ENCODE measurements around the gene F8. TPM values are rescaled to one million over a fixed set of nuclear protein-coding genes. Genes with fewer than 3 reads are reported as not detected.

The F8 gene
- total RNA-seq, 2 donors from 2014 or later = 13.2 to 39.1 TPM

DNA sequence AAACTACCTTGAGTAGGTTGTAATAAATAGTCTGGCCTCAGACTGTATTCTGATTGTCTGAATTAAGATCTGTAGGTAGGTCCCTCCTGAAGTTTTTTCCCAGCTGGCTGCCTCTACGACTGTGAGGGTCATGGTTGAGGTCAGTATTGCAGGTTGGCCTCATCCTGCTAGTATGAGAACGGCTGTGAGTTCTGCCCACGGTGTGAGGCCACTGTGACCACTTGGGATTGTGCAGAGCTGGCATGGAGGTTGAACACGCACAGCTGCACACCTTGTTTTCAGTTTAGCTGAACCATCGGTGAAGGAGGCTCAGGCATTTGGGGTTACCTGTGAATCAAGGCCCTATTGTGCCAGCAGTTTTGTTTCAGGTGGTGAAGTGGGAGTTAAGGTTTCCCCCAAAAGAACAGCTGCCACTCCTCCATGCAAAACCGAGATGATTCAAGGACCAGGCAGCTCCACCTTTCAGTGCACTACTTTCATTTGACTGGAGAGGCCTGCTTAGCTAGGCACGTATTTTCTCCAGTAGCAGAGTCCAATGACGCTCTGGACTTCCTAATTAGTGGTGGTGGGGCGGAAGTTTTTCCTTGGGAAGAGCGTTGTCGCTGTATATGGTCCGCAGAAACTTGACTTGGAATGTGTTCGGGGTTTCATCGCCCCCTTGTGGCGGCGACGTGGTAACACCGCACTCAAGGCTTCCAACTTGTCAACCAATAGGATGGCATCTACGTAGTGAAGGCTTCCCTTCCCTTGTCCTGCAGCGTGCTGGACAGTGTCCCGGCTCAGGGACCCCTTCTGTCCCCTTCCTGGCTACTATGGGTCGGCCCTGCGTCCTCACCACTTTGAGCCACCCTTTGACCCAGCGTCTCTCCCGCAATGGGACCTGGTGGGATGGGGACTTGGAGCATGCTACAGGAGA, 34.6 kb upstream of the F8 start:
- intact Hi-C loops (cut with DNase I) = loop anchor here (2.0 kb wide), 1 partner anchor 76 kb away; no protein-coding TSS in a partner anchor
- peak; percentile 39 for DNase-seq (ENCODE audit: low spot score)
- Histone ChIP-seq H3K4me3 (no peak overlapping the region), H3K27me3 (replicated peaks; ENCODE audit: insufficient read depth) (no peaks in the 10 kb centered on the region), H3K36me3 (no peaks in the 10 kb centered on the region), H3K4me1 (replicated peaks) (no peaks in the 10 kb centered on the region), H3K9me3 (no peaks in the 10 kb centered on the region), H3K27ac (no peak overlapping the region)
- 14% methylated on average over 22 of the region's 25 CpGs for WGBS
- no peak for TF ChIP-seq POLR2A (IDR thresholded peaks at IDR 0.05)
- no peak for TF ChIP-seq POLR2AphosphoS5 (IDR thresholded peaks at IDR 0.05)
- TF ChIP-seq, protein P1, sequence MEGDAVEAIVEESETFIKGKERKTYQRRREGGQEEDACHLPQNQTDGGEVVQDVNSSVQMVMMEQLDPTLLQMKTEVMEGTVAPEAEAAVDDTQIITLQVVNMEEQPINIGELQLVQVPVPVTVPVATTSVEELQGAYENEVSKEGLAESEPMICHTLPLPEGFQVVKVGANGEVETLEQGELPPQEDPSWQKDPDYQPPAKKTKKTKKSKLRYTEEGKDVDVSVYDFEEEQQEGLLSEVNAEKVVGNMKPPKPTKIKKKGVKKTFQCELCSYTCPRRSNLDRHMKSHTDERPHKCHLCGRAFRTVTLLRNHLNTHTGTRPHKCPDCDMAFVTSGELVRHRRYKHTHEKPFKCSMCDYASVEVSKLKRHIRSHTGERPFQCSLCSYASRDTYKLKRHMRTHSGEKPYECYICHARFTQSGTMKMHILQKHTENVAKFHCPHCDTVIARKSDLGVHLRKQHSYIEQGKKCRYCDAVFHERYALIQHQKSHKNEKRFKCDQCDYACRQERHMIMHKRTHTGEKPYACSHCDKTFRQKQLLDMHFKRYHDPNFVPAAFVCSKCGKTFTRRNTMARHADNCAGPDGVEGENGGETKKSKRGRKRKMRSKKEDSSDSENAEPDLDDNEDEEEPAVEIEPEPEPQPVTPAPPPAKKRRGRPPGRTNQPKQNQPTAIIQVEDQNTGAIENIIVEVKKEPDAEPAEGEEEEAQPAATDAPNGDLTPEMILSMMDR (IDR thresholded peaks at IDR 0.05) = peak; percentile 51 to 74 (median 70)

DNA sequence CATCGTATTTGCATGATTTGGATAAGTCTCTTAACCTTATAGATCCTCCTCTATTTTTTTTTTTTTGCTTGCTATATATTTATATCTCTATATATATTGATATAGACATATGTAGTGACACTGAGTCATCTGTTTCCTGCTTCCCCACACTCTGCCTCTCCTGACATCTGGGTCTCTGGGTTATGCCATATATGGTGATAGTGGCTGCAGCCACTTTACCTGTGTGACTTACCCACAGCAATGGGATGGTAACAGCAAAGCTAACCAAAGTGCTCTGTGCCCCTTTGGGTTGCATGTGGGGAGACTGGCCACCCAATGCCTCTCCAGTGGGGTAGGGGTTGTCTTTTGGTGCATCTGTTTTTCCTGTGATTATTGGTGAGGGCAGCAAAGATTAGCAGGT, 33.9 kb upstream of the F8 start:
- H3K4me1 ChIP-seq (replicated peaks) = no peaks in the 10 kb centered on the region
- intact Hi-C loops (cut with DNase I) = loop anchor here (2.0 kb wide), 1 partner anchor 76 kb away; no protein-coding TSS in a partner anchor
- H3K27ac ChIP-seq = no peak overlapping the region
- TF ChIP-seq POLR2A (IDR thresholded peaks at IDR 0.05) (no peak), POLR2AphosphoS5 (IDR thresholded peaks at IDR 0.05) (no peak)
- TF ChIP-seq, protein P1 (IDR thresholded peaks at IDR 0.05) = no peak
- H3K36me3 ChIP-seq = no peaks in the 10 kb centered on the region
- no peak overlapping the region for H3K4me3 ChIP-seq
- no peak for DNase-seq (ENCODE audit: low spot score)
- H3K27me3 ChIP-seq (replicated peaks; ENCODE audit: insufficient read depth) = no peaks in the 10 kb centered on the region
- H3K9me3 ChIP-seq = no peaks in the 10 kb centered on the region
- whole genome bisulfite sequencing = 88% methylated on average over 1 of the region's 1 CpG

DNA sequence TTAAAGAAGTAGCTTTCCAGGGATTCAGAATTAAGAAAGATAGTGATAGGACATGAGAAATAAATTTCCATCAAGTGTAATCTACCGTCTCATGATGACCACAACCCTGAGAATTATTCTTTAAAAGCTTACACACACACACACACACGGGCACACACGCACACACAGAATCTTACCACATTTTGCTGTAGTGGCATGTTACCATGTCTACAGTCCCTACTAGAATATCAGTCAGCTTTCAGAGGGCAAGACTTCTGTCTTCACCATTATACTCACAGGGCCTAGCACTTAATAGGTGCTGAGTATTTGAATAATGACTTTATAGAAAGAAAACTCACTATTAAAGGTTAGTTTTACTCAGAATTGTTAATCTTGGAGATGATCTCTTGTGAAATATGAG, 33.0 kb upstream of the F8 start:
- no peak for DNase-seq (ENCODE audit: low spot score)
- intact Hi-C loops (cut with DNase I) = no loop called here
- H3K9me3 ChIP-seq = no peaks in the 10 kb centered on the region
- H3K4me3 ChIP-seq = no peak overlapping the region
- H3K36me3 ChIP-seq = no peaks in the 10 kb centered on the region
- TF ChIP-seq, protein P1 (IDR thresholded peaks at IDR 0.05) = no peak
- no peak for TF ChIP-seq POLR2AphosphoS5 (IDR thresholded peaks at IDR 0.05)
- no peak for TF ChIP-seq POLR2A (IDR thresholded peaks at IDR 0.05)
- H3K27ac ChIP-seq = no peak overlapping the region
- no peaks in the 10 kb centered on the region for H3K4me1 ChIP-seq (replicated peaks)
- H3K27me3 ChIP-seq (replicated peaks; ENCODE audit: insufficient read depth) = no peaks in the 10 kb centered on the region
- 94% methylated on average over 3 of the region's 3 CpGs for WGBS

DNA sequence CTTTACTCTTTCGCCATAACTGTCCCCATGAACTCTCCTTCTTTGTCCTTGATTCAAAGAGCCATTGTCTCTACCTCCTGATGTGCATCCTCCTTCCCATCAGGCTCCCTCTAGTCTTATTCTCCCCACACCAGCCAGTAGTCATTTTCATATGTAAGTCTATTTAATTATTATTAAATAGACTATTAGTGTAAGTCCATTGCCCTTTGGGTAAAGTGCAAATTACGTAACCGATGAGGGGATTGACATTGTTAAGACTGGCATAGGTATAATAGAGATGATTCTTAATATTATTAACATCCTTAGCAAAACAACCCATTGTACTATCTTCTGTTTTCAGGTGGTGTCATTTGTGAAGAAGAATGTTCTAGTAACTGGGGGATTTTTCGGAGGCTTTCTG, 31.7 kb upstream of the F8 start:
- Histone ChIP-seq H3K27me3 (replicated peaks; ENCODE audit: insufficient read depth) (no peaks in the 10 kb centered on the region), H3K4me1 (replicated peaks) (no peaks in the 10 kb centered on the region), H3K27ac (no peak overlapping the region), H3K36me3 (no peaks in the 10 kb centered on the region), H3K9me3 (no peaks in the 10 kb centered on the region), H3K4me3 (no peak overlapping the region)
- TF ChIP-seq, protein P1 (IDR thresholded peaks at IDR 0.05) = no peak
- TF ChIP-seq POLR2AphosphoS5 (IDR thresholded peaks at IDR 0.05) = no peak
- TF ChIP-seq POLR2A (IDR thresholded peaks at IDR 0.05) = no peak
- no peak for DNase-seq (ENCODE audit: low spot score)
- intact Hi-C loops (cut with DNase I) = no loop called here
- WGBS = 89% methylated on average over 4 of the region's 4 CpGs

DNA sequence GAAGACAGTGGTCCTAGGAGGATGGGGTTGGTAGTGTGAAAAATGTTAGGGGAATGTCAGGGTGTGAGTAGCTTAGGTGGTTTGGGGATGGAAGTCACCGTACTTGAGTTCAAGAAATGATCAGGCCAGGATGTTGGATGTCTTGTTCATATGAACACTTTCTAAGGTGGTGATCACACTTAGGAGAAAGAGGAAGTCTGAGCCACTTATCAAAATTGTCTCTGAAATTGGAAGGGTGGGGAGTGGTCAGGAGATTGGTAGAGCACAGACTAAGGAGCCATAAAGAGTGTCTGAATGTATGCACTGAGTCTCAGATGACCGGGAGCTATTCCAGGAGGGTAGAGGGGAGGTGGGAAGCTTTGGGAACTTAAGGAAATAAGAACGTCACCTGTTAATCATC, 31.1 kb upstream of the F8 start:
- Histone ChIP-seq H3K9me3 (no peaks in the 10 kb centered on the region), H3K27me3 (replicated peaks; ENCODE audit: insufficient read depth) (no peaks in the 10 kb centered on the region), H3K27ac (no peak overlapping the region), H3K4me1 (replicated peaks) (no peaks in the 10 kb centered on the region), H3K36me3 (no peaks in the 10 kb centered on the region), H3K4me3 (no peak overlapping the region)
- intact Hi-C loops (cut with DNase I) = no loop called here
- DNase-seq (ENCODE audit: low spot score) = no peak
- 93% methylated on average over 3 of the region's 3 CpGs for WGBS
- TF ChIP-seq POLR2A (IDR thresholded peaks at IDR 0.05) = no peak
- TF ChIP-seq POLR2AphosphoS5 (IDR thresholded peaks at IDR 0.05) = no peak
